Eye (tissue), 1 donor: ENCODE results near the gene RBM43.
"Not testable (repeated sequence)": the region's sequence is repeated elsewhere in the genome, so short reads cannot be mapped to it uniquely, and the experiment has no call there.

Source experiments
- DNase-seq: peaks from one replicate; pipeline ENCODE4 v3.0.0-alpha.2; 2015

RBM43 gene

DNA sequence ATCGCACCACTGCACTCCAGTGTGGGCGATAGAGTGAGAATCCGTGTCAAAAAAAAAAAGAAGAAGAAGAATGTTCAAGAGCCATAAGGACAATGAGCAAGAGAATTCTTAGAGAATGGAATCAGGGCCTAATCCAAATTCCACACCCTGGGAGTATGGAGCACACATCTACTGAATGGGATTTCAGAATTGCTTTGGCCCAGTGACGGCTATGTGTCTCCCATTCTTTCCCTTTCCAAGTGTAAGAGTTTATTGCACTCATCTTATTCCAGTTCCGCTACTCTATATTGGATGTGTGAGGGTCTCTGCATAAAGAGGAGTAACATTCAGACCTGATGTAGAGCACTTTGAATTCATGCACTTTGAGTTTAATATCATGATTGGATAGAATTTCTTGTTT, 5.9 kb upstream of the RBM43 start:
- no peak for DNase-seq

DNA sequence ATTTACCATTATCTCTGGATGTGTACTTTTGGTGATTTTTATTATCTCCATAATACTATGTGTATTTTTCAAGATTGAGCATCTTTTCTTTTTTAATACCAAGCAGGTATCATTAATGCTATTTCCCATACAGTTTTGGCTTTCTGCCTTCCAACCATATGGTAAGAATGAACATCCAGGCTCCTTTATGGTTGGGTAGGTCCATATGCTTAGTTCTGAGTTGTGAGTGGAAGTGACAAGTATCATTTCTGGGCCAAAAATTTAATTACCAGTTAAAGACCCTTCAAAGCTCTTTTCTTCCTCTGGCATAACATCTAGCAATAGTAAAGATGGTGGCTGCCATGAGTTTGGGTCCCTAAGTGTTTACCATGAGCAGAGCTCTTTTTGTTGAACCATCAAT, 4.3 kb upstream of the RBM43 start:
- peak; percentile 58 for DNase-seq

DNA sequence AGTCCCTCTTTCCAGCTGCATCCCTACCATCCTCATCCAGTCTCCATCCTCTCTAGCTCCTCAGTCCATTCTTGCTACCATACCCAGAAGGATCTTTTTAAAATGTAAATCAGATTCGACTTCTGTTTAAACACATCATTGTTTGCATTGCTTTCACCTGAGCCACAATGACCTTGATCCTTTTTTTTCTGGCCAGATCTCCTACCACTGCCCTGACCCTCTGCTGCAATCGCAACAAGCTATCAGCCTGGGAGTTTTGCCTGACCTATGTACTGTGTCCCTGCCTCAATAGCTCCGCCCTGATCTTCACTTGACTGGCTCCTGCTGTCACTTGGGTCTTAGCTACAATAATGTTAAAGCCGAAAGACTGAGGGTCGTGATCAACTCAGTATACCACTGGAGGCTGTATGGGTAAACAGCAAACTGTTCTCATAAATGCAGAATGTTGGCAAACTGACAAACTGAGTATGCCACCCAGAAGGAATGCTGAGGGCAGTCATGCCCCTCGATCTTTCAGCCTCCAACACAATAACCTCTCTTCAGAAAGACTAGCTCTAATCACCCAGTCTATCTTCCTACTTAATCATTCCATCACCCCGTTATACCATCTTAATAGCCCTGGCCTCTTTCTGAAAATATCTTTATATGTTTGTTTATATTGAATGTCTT, 2.6 kb upstream of the RBM43 start:
- no peak for DNase-seq

DNA sequence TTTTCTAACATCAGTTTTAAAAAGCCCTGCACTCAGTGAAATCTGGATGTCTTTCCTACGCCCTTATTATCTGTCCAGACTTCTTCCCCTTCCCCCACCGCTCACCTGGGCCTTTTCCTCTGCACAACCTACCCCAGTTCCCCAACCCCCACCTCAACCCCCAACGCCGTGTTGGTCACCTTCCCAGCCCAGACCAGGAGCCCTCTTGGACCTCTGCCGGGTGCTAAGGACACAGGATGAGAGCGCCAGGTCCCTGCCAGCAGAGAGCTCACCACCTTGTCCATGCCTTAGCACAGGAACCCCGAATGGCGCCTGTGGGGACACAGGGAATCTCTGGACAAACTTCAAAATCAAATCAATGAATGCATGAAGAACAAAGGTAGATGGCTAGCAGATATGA, 966 bp upstream of the RBM43 start:
- no peak for DNase-seq

DNA sequence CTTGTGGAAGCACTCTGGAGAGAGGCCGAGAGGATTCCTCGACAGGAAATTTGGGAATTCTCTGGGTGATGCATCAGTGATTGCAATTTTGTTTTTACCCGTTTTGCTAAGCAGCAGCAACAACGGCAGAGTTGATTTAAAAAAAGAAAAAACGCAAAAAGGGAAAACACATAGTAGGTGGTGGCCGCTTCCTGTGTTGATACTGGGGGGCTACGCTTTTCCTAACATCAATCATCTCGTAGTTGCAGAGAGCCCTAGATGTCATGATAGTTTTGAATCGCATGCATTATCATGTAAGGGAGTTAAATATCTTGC, 271 bp upstream of the RBM43 start:
- no peak for DNase-seq

DNA sequence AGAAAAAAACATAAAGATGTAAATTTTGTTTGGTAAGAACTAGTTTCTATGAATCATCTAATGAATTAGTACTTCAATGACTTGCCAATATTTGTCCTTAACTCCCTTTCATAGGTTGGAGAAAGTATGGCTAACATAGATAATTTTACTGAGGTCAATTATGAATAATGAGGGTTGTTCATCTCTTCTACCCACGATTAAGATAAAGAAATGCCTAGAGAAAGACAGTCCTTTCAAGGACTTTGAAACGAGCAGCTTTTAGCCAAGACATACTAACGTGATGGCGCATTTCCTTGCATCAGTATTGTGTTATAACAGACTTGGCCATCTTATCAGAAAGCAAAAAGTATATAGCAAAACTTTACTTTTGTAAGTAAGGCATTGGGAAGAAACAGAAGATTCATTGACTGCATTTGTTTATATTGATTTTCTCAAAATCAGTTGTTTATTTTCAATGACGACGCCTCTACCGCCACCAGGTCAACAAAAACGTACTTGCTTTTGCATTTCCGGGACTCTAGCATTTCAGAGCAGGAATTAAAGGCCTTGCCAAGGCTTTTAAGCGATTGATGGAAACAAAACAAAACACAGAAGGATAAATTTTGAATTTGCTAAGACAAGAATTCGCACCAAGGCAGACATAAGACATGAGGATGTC, 961 bp downstream of the RBM43 start:
- no peak for DNase-seq

DNA sequence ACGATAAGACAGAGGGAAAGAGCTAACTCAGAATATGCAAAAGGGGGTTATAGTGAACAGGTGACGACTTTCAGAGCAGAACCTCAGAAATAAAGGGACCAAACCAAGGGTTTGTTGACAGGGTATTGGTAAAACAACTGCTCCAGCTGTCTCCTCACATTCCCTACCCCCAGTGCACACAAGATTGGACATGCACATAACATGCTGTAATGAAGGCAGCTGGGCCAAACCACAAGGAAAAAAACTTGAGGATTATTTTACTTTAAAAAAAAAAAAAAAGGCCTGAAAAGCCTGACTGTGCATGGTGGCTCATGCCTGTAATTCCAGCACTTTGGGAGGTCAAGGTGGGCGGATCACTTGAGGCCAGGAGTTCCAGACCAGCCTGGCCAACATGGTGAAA, 3.5 kb downstream of the RBM43 start:
- DNase-seq: no peak

DNA sequence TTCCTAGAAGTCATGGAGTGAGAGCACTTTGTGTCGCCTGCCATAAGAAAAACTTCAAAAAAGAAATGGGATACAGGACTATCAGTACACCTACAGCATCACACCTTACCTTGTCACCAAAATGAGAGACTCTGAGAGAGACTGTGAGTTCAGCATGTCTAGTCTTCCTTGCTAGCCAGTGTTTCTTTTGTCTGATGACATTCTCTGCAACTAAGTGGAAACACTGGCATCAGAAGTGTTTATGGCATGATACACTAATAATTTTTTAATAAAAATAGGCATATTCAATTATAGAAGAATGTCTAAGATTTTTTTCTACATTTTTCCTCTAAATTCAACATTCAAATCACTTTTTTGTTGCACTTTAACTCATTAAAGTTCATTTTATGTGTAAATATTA, 9.0 kb downstream of the RBM43 start:
- DNase-seq: no peak

DNA sequence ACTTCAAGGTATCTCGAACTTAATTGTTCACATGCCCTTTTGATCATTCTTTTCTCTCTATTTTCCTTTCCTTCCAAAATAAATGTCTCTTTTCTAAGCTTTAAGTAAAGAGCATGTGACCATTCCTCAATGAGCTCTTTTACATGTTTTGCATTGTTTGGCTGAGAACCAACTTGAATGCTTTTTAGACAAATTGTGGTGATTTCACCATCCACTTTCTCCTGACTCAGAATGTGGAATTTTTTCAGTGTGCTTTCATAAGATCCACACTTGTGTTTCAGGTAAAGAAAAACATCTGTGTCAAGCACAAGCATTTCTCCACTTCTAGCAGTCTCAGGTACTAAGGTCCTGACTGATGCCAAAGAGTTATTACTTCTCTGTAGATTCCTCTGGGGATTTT, 10.7 kb downstream of the RBM43 start:
- no peak for DNase-seq

DNA sequence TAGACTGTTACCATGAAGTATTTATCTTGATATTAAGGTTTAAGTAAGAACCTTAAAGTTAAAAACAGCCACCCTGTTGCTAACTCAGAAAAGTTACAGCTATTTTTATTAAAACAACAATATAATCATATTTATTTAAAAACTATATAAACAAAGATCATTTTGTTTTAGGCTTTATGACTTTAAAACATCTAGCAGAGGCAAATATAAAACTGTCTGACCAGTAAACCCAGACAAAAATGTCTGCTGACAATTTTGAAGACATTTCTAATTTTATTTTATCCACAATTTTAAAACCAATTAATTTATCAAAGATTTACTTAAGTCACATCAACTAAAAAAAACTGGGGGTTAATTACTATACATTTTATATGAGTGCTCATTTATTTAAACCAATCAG, 14.2 kb downstream of the RBM43 start:
- no peak for DNase-seq

DNA sequence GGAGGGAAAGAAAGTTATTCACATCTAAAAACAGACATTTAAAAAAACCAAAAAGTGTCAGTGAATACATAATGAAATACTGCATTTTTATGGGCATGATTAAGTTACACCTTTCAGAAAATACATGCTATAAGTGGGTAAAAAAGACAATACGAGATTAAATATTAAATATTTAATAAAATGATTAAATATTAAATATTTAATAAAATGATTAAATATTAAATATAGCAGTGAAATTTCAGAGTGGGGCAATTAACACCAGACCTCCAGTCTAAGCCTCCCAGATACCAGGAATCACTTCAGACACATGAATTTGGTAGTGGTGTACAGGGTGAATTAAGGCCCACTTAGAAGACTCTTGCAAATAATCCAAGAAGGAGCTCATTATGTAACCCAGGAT, 15.5 kb downstream of the RBM43 start:
- no peak for DNase-seq

DNA sequence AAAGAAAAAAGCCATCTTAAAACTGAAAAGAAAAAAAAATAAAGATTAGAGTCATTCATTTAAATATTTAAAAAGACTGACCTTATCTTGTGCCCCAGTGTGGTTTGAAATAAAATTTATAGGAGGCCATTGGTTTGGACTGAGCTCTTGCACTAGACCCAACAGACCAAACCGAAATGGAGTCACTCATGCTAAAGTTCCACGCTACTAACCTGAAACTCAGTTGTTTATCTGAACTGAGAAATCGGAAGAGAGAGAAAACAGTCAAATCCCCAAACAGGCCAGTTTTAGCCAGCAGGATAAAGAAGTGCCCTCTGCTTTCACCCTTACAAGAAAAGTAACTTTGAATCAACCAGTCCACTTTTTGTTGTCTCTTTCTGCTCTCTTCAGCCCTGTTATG, 18.2 kb downstream of the RBM43 start:
- DNase-seq: no peak

DNA sequence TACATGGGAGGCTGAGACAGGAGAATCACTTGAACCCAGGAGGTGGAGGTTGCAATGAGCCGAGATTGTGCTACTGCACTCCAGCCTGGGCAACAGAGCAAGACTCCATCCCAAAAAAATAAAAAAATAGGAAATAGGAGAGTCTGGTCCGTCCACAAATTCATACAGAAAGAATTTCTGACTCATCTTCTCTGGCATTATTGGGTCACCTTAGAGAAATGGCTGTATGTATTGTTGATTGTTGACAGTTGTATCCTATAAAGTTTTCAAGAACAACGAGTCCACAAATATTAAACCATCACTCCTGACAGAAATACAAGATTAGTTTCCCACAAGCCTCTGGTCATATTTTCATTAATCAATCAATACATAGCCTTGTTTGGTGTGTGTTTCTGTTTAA, 20.4 kb downstream of the RBM43 start:
- DNase-seq: no peak

DNA sequence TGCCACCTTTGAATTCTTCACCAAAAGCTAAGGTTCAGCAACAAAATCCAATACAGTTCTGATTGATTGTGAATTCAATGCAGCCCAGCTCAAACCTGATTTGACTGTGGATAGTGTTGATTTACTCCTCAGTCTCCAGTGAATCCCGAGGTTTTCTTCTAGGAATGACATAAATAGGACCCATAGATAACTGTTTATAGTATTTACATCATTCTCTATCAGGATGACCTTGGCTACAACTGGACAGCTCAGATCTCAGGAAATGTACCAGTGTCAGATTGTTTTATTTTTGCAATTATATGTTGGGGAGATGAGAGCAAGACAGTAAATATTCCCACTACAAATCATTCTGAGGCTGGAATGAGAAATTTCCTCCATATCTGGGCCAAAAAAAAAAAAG, 21.2 kb downstream of the RBM43 start:
- DNase-seq: no peak

DNA sequence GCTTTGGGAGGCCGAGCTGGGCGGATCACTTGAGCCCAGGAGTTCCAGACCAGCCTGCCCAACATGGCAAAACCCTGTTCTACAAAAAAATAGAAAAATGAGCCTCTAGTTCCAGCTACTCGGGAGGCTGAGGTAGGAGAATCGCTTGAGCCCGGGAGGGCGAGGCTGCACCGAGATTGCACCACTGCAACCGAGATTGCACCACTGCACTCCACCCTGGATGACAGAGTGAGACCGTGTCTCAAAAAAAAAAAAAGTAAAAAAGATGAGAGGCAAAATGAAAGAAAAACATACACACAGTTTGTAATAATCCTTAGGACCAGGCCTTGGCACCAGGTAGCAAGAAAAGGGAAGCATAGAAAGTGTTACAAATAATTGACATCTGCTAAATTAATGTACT, 22.0 kb downstream of the RBM43 start:
- DNase-seq: no peak

DNA sequence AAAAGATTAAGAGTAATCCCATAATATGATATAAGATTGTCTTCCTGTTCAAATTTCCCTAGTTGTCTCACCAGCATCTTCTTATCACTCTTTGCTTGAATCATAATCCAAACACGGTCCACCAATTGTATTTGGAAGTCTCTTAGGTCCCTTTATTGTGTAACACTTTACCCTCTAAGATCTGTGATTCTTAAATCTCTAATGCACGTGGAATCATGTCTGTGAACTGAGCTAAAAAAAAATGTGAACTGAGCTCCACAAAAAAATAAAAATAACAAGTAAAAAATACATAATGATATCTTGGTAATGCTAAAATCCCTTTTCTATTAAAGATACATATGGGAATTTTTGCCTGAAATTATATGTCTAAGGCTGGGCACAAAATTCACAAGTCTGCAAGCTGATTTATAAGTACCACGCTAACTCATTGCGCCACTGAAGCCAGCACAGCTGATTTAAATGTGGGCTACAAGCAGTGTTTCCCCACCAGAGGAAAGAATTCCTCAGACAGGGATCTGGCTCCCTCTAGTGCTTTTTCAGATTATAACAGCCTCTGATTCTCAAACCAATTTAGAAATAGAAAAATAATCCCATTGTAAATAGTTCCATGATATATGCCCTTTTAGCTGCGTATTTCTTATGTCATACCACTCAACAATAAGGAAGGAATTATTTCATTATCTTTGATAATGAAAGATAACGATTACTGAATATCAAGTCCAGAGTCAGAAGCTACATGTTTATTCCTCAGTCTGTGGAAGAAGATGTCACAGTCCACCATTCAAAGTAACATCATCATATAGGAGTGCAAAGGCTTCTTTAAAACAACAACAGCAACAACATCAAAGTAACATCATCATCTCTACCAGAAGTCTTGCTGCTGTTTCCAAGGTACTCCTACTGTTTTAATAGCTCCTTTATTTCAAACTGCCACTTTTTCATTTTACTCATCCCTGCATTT, 22.9 kb downstream of the RBM43 start:
- DNase-seq: peak; percentile 93

DNA sequence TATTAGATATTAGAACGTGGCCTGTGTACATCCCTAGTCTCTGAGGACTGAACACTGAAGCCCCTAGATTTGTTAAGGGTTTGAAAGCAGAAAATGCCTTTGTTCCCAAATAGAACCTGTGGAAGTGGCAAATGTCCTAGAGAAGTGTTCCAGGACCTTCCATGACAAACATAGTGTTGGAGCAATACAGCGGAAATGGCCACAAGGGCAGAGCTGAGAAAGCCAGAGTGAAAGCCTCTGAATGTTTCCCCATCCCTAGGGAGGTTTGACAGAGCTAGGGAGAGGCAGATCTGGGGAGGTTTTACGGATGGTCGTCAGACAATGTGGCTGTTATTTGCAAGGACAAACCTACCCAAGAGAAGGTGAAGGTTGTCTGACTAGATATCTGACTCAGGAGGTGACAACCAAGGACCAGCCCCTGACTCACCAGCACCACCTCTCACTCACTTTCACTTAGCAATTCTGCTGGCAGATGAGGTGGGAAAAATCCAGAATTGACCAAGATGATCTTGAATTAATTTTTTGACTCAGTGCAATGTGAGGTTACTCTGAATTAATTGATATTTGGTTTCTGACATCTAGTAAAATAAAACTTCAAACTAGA, 24.1 kb downstream of the RBM43 start:
- DNase-seq: peak; percentile 48

DNA sequence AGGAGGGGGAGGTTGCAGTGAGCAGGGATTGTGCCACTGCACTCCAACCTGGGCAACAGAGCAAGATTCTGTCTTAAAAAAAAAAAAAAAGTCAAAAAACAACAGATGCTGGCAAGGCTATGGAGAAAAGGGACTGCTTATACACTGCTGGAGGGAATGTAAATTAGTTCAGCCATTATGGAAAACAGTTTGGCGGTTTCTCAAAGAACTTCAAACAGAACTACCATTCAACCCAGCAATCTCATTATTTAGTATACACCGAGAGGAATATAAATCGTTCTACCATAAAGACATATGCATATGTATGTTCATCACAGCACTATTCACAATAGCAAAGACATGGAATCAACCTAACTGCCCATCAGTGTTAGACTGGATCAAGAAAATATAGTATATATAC, 27.9 kb downstream of the RBM43 start:
- DNase-seq: not testable (repeated sequence)

DNA sequence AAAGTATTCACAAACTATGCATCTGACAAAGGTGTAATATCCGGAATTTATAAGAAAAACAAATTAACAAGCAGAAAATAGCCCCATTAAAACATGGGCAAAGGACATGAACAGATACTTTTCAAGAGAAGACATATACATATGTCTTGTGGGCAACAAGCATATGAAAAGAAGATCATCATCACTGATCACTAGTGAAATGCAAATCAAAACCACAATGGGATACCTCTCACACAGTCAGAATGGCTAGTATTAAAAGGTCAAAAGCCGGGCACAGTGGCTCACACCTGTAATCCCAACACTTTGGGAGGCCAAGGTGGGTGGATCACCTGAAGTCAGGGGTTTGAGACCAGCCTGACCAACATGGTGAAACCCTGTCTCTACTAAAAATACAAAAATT, 28.4 kb downstream of the RBM43 start:
- DNase-seq: not testable (repeated sequence)

DNA sequence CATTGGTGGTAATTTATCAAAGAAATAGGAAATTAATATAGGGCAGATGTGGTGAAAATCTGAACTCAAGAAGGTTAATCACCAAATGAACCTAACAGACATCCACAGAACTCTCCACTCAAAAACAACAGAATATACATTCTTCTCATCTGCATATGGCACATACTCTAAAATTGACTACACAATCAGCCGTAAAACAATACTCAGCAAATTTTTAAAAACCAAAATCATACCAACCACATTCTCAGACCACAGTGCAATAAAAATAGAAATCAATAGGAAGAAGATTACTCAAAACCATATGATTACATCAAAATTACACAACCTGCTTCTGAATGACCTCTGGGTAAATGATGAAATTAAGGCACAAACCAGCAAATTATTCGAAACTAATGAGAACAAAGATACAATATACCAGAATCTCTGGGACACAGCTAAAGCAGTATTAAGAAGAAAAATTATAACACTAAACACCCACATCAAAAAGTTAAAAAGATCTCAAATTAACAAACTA, 31.0 kb downstream of the RBM43 start:
- no peak for DNase-seq

DNA sequence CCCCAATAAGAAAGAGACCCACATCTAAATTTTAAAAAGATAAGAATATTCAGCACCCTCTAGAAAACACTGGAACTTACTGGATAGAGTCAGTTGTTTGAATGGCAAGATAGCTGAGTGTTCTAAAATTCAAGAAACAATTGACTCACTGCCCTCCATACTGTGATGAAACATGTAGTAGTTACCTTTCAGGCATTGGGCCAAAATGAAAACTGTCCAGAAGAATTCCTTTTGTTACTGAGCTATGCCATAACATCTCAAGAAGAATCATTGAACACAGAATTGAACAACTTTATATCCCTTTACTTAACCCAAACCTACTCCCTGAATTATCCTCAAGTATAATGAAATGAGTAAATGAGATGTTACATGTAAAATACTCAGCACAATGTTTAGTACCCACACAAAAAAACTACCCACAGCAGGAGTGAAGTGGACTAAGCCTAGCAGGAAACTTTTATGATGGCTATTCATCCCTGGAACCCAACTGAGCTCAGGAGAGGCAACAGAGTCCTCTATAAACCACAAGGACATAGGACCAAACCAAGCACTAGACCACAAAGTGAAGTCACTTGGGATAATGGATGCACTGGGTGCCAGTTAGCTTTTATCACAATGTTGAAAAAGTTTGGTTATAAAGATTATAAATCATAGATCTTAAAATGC, 32.7 kb downstream of the RBM43 start:
- DNase-seq: no peak

DNA sequence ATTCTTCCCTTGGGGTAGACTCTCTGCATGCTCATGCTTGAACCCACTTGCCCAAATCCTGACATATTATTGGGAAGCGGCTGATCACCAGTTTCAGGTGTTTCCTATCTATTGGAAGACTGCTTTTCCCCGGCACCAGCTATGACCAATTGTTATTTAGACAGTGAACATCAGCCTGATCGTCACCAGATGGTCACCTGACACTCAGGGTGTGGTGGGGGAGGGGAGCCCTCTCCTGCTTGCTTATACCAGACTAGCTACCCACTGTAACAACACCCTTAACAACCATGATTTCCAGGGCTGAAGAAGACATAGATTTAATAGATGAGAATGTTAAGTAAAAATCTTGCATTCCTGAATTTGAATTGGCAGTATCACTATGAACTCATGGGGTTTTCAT, 44.3 kb downstream of the RBM43 start:
- DNase-seq: no peak

DNA sequence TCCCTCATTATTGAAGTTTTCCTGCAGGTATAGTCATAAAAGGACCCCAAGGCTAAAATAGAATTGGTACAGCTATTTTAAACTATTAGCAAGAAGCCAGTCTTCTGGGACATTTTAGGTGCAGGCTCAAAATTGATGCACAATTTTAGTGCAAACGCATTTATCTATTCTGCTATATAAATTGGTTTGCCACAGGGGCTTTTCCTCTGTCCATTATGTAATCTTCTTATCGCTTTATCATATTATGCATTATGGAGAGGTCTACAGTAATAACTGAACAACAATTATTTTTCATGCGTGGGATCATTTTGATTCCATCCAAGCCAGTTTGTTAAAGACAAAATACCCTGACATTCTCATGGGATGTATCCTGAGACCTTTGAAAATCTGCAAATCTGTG, 54.6 kb downstream of the RBM43 start:
- DNase-seq: no peak
